ENCODE results near the gene PIP5KL1.

The PIP5KL1 gene, protein sequence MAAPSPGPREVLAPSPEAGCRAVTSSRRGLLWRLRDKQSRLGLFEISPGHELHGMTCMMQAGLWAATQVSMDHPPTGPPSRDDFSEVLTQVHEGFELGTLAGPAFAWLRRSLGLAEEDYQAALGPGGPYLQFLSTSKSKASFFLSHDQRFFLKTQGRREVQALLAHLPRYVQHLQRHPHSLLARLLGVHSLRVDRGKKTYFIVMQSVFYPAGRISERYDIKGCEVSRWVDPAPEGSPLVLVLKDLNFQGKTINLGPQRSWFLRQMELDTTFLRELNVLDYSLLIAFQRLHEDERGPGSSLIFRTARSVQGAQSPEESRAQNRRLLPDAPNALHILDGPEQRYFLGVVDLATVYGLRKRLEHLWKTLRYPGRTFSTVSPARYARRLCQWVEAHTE

DNA sequence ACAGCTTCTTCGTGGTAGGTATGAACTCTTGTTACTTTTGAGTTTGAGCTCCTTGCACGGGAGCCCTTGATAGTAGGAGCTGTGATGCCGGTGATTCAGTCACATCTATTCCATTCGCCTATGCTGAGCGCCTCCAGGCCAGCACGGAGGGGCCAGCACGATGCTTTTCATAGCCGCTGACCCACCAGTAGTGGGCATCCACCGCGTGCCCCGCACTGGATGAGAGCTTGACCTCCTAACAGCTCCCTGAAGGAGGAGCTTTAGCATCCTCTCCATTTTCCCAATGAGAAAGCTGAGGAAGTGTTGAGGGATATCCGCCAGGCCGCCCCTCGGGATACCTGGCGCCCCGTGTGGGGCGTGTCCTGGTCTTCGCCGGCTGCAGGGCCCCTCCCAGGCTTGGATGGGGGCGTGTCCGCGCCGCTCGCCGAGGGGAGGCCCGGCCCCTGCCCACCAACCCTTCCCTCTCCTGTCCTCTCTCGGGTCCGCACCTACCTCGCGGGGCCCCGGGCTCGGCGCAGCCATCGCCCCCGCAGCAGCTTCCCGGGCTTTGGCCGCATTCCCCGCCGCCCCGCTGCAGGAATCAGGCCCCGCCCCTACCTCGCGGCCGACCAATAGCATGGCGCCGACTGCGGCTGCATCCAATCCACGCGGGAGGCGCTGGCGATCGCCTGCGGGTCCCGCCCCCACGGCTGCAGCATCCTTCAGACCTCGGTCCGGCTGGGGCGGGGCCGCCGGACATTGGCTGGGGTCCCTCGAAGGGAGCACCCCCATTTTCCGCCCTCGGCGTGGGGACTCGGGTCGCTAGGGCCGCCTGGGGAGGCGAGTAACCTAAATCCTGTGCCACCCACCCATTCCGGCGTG, at the start of gene PIP5KL1:
Gene PIP5KL1 (minus strand): TSS at position 547 of the 861 bp plus-strand sequence. CDS start 25 bp downstream, at position 522.
- DNase-seq = peak; percentile 68

DNA sequence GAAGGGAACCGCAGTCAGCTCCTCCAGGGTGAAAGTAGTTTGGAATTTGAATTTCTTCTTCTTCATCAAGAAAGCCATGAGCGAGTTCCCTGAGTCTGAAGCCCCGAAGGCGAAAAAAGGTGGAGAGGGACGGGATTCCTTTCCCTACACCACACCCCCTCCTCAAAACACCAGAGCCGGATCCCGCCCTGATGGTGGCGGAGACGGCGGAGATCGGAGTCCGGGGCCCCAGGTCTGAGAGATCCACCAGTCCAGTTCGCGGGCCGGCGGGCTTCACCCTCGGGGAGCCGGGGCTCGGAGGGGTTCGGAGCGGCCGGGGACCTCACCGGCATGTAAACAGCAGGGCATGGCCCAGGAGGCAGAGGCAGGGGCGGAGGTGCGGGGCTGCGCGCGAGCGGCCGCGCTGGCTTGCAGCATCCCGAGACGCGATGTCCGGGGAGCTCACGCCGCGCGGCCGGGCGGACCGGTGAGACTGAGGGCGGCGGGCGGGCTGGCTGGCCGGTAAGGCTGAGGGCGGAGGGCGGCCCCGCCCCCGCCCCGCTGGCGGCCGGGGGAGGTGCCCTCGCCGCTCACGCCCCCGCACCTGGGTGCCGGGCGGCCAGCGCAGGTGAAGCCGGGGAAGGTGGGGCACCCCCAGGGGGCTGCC, 49.6 kb upstream of the PIP5KL1 start:
- no peak for DNase-seq

DNA sequence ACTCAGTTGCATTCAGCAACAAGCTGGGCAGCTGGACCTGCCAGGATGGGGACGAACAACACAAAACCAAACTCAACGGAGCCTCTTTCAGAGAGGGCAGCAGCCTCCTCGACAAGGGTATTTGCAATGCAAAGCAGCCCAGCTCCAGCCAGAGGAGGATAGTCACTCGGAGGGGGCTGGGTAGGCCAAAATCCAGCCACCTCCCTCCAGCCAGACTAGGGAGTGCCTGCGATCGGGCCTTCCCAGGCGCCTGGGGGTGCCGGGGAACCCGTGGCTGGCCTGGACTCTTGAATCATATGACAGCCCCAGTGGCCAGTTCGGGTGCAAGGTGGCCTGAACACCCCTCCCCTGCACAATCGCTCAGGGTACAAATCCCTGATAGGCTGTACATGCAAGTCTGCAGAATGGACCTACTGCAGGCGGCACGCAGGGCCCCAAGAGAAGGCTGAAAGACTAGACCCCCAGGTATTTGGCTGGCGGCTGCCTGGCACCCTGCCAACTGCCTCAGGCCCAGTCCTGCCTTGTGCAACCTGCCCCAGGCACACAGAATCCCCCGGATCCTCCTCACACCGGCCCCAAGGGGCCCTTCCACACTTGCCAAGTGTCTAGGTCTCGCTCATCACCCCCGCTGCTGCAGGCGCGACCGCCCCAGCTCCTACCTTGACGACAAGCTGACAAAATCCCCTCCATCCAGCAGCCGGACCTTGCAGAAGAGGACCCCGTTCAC, 48.9 kb upstream of the PIP5KL1 start:
- no peak for DNase-seq

- DNase-seq = no peak
Observed at GRCh38 chr9:127979015-127979332, 48.4 kb upstream of the PIP5KL1 start.

- DNase-seq = no peak
Observed at GRCh38 chr9:127977884-127978647, 47.5 kb upstream of the PIP5KL1 start.

GRCh38 chr9:127977009-127977883, 46.7 kb upstream of the PIP5KL1 start:
- DNase-seq = no peak

DNA sequence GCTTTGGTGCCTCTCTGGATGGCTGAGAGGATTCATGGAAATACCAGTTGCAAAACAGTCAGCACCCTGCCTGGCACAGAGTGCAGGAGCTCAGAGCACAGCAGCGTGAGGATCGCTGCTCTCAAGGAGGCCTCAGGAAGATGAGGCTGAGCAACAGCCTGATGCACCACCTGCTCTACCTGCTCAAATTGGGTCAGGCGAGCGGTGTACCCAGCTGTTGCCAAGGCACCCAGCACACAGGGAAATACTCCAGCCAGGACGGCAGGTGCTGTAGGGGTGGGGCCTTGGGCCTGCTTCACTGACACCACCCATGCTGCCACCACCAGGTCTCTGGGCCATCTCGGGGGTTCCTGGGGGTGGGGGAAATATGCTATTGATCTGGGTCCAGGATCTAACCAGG, 45.9 kb upstream of the PIP5KL1 start:
- DNase-seq = no peak

DNA sequence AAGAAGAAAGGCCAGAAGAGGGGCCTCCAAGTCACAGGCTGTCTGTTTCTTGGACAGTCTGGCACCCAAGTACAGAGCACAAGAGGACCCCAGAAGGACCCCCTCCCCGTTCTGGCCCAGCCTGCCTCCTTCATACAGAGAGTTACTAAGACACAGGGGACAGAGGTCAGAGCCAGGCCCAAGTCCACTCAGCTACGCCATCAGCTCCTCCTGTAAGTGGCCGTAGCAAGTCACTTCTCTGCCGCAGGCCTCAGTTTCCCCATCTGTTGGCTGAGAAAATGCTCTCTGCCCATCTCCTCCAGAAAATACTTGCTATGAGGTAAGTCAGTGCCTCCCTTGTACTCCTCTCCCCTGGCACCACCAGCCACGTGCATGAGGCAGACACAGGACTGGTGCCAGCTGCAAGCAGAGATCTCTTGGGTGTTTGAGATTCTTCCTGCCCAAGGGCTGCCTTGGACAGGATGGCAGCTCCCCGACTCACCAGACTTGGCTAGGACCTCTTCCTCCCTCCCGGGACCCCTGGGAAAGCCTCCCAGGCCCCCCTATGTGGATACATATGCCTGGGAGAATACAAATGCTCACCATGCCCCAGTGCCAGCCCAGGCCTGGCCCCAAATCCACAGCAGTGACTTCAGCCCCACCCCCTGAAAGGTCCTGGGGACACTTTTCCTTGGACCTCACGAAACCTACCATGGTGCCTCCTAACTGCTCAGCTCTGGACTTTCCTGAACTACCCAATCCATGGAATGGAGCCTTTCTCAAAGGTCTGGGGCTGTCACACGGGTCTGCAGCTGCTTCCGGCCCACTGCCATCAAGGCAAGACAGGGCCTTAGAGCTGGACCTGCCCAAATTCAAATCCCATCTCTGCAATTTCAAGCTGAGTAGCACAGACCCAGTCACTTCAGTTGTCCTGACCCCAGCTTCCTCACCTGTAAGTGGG, 45.1 kb upstream of the PIP5KL1 start:
- no peak for DNase-seq

DNA sequence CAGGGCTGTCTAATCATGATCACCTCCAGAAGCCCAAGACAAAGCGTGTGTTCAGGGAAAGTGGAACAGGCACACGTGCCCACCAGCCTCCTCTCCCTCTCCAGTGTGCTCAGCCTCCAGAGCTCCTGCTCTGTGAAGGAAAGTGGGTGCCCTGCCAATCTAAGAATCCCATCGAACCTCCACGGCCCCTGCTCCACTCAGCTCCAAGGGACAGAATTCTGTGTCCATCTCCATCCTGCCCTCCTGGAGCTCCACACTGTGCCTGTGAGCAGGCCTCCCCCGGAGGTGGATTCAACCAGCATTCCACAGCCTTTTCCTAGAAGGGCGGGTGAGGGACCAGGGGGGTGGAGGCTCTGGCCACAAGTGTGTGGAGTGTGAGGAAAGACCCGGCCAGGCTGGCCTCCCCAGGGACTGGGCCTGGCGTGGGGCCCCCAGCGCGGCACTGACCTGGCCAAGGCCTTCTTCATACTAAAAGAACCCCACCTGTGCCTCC, 44.2 kb upstream of the PIP5KL1 start:
- DNase-seq = no peak

DNA sequence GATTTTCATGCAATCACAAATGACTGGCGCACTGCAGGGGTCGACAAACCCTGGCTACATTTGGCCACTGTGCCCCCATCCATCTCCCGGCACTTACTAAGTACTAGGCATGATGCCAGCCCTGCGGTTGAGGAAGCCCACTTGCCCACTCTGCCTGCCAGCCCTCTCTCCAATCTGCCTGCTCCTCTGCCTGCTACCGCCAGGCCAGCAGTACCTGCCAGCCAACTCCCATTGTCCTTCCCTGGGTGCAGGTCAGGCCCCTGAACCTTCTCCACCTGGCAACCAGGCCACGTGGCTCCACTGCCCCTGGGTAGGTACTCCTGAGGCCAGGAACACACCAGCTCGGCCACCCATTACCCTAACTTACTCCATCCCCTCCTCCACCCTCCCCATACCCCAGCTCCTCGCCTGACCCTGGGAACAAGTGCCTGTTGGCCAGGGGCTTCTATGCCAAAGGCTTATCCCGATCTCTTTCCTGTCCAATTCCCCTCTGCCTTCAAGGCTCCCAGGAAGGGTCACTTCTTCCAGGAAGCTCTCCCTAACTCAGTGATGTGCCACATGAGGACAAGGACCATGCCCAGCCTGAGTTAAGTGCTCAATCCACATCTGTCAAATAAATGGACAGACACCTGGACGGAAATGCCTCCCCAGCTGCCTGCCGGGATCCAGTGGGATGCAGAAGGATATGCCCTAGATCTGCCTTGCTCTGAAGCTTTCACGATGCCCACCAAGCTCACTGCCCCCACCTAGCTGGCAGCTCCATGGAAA, 43.6 kb upstream of the PIP5KL1 start:
- DNase-seq = no peak

- DNase-seq = no peak
Observed at GRCh38 chr9:127973169-127974000, 42.8 kb upstream of the PIP5KL1 start.

- no peak for DNase-seq
Observed at GRCh38 chr9:127972236-127972871, 41.8 kb upstream of the PIP5KL1 start.

- DNase-seq = no peak
Observed at GRCh38 chr9:127971357-127972235, 41.0 kb upstream of the PIP5KL1 start.

GRCh38 chr9:127970401-127971313, 40.1 kb upstream of the PIP5KL1 start:
- DNase-seq = no peak

DNA sequence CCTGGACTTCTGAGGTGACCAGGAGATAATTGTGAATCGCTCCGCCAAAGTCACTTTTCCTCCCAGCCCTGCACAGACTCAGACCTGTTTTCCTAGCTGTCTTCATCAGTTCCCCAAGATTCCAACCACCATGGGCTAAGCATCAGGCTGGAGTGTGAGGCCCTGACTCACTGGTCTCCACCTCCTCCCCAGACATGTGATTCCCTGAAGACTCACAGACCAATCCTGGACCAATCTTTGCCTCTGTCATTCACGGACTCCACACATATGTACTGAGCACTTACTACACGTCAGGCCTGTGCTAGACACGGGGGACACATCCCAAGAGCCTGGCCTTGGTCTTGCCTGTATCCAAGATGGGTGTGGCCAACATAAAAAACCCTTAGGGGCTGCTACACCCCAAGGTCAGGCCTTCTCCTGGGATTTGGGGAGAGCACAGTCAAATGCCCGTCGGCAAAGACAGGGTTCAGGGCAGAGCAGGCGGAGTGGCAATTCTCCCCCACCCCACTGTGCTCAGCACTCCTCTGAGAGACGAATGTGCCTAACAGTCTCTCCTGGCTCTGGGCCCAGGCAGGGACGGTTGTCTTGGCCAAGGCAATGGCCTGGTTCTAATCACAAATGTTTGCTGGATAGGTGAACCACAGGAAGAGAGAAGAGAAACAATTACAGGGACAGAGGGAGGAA, 38.3 kb upstream of the PIP5KL1 start:
- DNase-seq = peak; percentile 41

All from hematopoietic multipotent progenitor cell treated with erythropoietin and hydrocortisone succinate and interleukin-3 and kit ligand, for 8 days (in vitro differentiated cells).